ENCODE measurements around the gene HBP1. TPM values are rescaled to one million over a fixed set of nuclear protein-coding genes. Genes with fewer than 3 reads are reported as not detected.

Gene HBP1
- total and polyA plus RNA-seq, 8 donors = 47.9 to 181 (median 125) TPM

- DNase-seq (no peak), ATAC-seq (no peak)
- no peak overlapping the region for H3K4me3 ChIP-seq
- intact Hi-C loops (cut with DNase I) = no loop called here
- no peaks in the 10 kb centered on the region for H3K9me3 ChIP-seq
- peaks cover 0 to 12% of the 10 kb centered on the region in 2 donors for H3K4me1 ChIP-seq
- H3K27ac ChIP-seq = no peak overlapping the region
- TF ChIP-seq CTCF (IDR thresholded peaks at IDR 0.05) = no peak
- no peaks in the 10 kb centered on the region for H3K27me3 ChIP-seq
- H3K36me3 ChIP-seq = peaks cover 0 to 95% of the 10 kb centered on the region in 2 donors
Observed at GRCh38 chr7:107203607-107204006, 34.8 kb downstream of the HBP1 start.

GRCh38 chr7:107206136-107206535, 37.3 kb downstream of the HBP1 start:
- no peaks in the 10 kb centered on the region for H3K9me3 ChIP-seq
- H3K27me3 ChIP-seq = no peaks in the 10 kb centered on the region
- ATAC-seq (no peak), DNase-seq (no peak)
- no peak overlapping the region for H3K4me3 ChIP-seq
- peaks cover 0 to 4% of the 10 kb centered on the region in 2 donors for H3K4me1 ChIP-seq
- peaks cover 0 to 93% of the 10 kb centered on the region in 2 donors for H3K36me3 ChIP-seq
- no peak for TF ChIP-seq CTCF (IDR thresholded peaks at IDR 0.05)
- no peak overlapping the region for H3K27ac ChIP-seq
- intact Hi-C loops (cut with DNase I) = no loop called here

- H3K4me3 ChIP-seq = no peak overlapping the region
- no peaks in the 10 kb centered on the region for H3K9me3 ChIP-seq
- DNase-seq (no peak), ATAC-seq (no peak)
- peaks cover 0 to 87% of the 10 kb centered on the region in 2 donors for H3K36me3 ChIP-seq
- no peaks in the 10 kb centered on the region for H3K27me3 ChIP-seq
- H3K4me1 ChIP-seq = peaks cover 0 to 4% of the 10 kb centered on the region in 2 donors
- no peak for TF ChIP-seq CTCF (IDR thresholded peaks at IDR 0.05)
- intact Hi-C loops (cut with DNase I) = no loop called here
- no peak overlapping the region for H3K27ac ChIP-seq
Observed at GRCh38 chr7:107206706-107207105, 37.9 kb downstream of the HBP1 start.

DNA sequence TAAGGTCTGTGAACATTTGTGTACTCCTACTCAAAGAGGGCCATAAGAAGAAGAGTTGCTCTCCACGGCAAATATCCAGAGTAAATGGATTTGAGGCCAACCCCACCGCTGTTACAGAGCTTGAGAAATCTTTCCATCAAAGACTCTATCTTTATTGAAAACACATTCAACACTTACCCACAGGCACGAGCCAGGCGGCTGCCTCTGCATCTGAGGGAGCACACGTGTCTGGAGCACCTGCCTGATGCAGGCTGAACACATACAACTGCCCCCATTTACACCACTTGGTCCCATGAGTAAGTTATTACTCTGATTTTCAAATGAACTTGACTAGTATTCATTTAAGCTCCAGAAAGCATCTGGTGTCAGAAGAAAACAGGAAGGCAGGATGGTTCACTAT, 38.7 kb downstream of the HBP1 start:
- Histone ChIP-seq H3K9me3 (no peaks in the 10 kb centered on the region), H3K4me3 (no peak overlapping the region), H3K27me3 (no peaks in the 10 kb centered on the region), H3K36me3 (peaks cover 0 to 79% of the 10 kb centered on the region in 2 donors), H3K4me1 (peaks cover 0 to 4% of the 10 kb centered on the region in 2 donors), H3K27ac (no peak overlapping the region)
- no peak for TF ChIP-seq CTCF (IDR thresholded peaks at IDR 0.05)
- ATAC-seq (no peak), DNase-seq (no peak)
- intact Hi-C loops (cut with DNase I) = no loop called here

DNA sequence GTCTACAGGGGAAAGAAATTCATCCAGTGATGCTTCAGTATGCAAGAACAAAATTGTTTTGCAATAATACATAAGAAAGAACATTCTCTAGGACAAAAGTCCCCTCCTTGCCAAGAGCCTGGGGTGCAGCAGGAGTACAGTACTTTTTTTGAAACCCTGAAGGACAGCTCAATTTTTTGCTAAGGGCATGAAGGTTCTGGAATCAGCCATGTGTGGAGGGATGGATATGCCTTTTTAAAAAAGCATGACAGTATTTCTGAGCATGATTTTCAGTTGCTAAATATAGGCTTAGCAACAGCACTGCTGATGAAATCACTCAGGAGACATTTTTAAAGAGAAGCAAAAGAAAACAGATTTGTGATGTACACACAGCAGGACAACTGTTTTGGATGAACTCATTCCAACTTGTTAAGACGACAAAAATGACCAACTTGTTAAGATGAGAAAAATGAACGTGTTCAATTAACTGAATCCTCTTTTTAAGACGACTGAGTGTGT, 39.3 kb downstream of the HBP1 start:
- Histone ChIP-seq H3K4me3 (no peak overlapping the region), H3K4me1 (peaks cover 0 to 4% of the 10 kb centered on the region in 2 donors), H3K27ac (no peak overlapping the region), H3K9me3 (no peaks in the 10 kb centered on the region), H3K27me3 (no peaks in the 10 kb centered on the region), H3K36me3 (peaks cover 0 to 73% of the 10 kb centered on the region in 2 donors)
- no peak for DNase-seq
- ATAC-seq = no peak
- intact Hi-C loops (cut with DNase I) = no loop called here
- TF ChIP-seq CTCF (IDR thresholded peaks at IDR 0.05) = no peak

Data from left lung (tissue), 10 donors.